ENCODE results near the gene SYCP3.

Gene SYCP3

DNA sequence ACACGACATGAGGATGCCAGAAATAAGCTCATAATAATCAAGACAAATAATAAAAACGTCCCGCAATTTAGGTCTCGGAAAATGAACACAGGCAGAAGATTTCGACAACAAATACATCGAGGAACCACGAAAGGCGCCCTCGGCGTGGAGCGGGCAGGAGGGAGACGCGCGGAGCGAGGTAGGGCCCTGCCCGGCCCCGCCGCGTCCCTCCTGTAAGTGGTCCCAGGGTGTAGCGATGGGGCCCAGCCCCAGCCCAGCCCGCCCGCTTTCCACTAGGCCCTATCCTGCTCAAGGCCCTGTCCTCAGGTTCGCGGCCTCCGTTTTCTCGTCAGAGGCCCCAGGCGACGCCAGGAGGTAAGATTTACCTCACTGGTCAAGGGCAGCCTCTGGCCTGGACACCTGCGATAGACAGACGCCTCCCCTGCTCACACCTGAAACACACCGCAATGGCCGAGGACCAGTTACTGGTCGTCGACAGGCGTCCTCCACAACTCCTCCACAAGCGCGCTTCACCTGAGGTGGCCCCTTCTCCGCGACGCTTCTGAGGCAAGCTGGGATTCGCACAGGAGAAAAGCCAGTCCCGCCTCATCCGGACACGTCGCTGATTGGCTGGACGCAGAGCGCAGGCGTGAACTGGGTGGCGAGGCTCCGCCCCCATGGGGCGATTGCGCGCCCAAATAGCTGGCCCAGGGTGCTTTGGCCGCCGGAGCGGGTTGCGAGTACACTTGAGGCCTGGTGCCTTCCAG, at the start of gene SYCP3:
Gene SYCP3, minus strand, starts transcription at position 543 of the 746 bp plus-strand sequence. CDS start 1,527 bp downstream, outside the sequence.
- DNase-seq (ENCODE audit: low read depth): no peak

DNA sequence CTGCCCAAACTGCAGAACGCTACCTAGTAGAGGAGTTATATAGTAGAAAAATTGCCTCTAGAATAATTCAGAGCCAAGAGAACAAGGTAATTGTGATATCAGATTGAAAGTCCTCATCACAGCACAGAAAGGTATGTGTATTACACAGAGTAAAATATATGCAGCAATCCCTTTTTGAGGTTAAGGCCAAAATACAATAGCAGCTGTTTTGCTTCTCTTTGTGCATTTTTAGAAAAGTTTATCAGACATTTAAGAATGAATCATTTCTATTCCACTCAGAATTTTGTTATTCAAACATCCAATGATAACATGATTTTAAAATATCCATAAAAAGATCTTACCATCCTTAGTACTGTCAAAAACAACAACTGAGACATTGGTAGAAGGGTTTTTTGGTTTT, 46.4 kb upstream of the SYCP3 start:
- no peak for DNase-seq (ENCODE audit: low read depth)

DNA sequence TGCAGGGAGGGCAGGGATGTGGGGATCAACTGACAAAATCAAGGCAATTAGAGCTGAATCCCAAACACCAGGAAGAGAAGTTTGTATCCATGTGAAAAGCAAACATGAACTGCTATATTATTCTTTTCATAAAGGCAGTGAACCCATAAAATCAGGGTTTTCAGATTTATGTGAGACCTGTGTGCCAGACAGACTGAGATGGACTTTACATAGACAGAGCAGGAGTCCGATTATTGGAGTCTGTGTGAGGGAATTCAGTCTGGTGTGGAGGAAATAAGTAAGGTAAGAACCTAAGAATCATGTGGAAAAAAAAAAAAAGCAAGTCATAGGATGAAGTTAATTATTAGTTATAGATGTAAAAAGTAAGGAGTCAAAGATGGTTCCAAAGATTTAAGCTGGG, 45.1 kb upstream of the SYCP3 start:
- no peak for DNase-seq (ENCODE audit: low read depth)

GRCh38 chr12:101783838-101784237, 44.6 kb upstream of the SYCP3 start:
- DNase-seq (ENCODE audit: low read depth): no peak

- DNase-seq (ENCODE audit: low read depth): no peak
Observed at GRCh38 chr12:101783150-101783549, 43.9 kb upstream of the SYCP3 start.

GRCh38 chr12:101782273-101782731, 43.0 kb upstream of the SYCP3 start:
- no peak for DNase-seq (ENCODE audit: low read depth)

GRCh38 chr12:101781834-101782233, 42.6 kb upstream of the SYCP3 start:
- DNase-seq (ENCODE audit: low read depth): no peak

DNA sequence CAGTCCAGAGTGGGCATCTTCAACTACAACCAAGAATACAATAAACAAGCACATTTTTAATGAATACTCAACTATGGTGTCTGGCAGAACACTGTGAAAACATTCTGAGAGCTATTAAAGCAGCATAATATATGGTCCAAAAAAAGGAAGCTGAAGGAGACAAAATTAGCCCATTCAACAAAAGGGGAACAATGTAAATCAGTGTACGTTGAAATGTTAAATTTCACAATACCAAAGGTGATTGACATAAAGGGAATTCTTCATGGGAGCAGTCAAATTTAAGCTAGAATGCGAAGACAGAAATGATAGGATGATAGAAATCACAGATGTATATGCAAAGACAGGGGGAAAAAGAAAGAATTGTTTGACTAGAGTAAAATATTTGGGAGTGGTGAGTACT, 41.3 kb upstream of the SYCP3 start:
- no peak for DNase-seq (ENCODE audit: low read depth)

- no peak for DNase-seq (ENCODE audit: low read depth)
Observed at GRCh38 chr12:101779626-101780025, 40.4 kb upstream of the SYCP3 start.

- no peak for DNase-seq (ENCODE audit: low read depth)
Observed at GRCh38 chr12:101779200-101779599, 39.9 kb upstream of the SYCP3 start.

GRCh38 chr12:101777978-101778377, 38.7 kb upstream of the SYCP3 start:
- no peak for DNase-seq (ENCODE audit: low read depth)

- DNase-seq (ENCODE audit: low read depth): no peak
Observed at GRCh38 chr12:101777485-101777884, 38.2 kb upstream of the SYCP3 start.

GRCh38 chr12:101775816-101776215, 36.6 kb upstream of the SYCP3 start:
- DNase-seq (ENCODE audit: low read depth): no peak

DNA sequence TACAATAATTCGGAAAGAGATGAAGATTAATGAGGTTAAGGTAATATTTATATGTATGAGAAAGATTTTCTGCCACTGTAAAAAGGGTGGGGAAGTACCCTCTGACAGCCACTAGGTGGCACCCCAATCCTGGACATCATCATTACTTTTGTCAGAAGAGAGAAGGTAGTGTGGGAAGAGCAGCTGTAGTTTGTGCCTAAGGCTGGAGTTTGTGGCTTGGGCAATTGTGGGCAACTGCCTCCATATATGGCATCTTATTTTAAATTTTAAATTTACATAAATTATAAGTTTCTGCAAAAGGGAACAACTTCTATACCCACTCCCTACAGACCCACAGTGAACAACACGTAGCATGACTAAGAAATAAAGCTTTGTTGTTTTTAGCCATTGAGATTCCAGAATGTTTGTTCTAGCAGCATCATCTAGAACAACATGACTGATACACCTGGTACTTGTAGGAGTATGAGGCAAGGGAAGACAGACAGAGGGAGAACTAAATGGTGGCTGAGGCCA, 34.4 kb upstream of the SYCP3 start:
- peak; percentile 56 for DNase-seq (ENCODE audit: low read depth)

- no peak for DNase-seq (ENCODE audit: low read depth)
Observed at GRCh38 chr12:101772012-101772775, 32.9 kb upstream of the SYCP3 start.

DNA sequence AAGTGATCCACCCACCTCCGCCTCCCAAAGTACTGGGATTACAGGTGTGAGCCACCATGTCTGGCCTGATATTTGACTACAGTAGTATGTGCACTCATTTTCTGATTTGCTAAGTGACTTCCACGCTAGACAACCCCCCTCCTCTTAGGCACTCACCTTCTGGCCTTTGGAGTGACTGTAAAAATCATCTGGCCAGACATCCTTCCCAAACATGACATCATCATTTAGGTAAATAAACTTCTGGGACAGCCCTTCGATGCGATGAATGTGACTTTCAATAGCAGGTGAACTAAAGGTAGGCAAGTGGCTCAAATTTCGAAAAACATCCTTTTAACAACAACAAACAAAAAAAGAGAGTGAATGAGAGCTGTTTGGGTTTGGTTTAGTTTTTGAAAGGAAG, 30.6 kb upstream of the SYCP3 start:
- DNase-seq (ENCODE audit: low read depth): no peak

DNA sequence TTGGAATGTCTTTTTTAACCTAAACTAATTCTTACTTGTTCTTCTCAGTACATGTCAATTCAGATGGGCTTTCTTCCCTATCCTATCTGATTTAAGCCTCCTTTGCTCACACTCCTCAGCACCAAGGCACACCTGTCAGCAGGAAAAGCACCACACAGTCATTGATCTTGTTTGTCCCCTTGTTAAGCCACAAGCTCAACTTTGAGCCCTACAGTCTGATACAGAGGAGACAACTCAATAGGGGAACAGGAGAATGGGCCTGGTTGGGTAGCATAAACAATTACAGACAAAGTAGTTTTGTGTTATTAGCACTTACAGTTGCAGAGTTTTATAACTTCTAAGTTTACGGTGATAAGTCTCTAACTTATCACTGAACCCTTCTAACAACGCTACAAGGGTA, 29.5 kb upstream of the SYCP3 start:
- no peak for DNase-seq (ENCODE audit: low read depth)

GRCh38 chr12:101767537-101767936, 28.3 kb upstream of the SYCP3 start:
- DNase-seq (ENCODE audit: low read depth): no peak

DNA sequence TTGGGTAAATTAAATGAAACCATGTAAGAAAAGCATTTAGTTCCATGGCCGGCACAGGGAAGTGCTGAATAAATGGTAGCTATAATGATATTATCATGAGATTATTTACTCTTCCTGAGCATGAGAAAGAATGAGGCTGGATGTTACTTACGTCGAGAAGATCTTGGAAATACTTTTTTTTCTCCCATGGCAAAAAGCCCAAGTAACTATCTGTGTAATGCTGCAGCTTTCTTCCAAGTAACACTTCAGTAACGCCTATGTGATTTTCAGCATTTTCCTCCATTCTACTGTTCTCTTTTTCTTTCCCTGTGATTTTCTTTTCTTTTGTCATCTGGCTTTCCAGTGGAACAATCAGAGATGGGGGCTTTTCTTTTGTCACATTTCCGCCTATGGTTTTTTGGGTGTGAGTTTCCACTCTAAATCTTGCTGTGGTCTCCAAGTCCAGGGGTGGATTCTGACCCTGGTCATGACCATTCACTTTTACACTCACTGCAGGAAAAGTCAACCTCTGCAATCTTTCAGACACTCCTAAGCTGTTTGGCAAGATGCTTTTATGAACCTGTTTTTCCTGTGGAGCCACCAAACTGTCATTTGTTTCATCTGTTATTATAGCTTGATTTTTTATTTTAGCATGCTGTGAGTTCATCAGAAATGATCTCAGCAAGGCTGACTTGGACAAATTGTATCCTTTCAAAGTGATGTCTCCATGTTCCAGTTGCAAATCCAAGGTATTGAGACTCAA, 25.0 kb upstream of the SYCP3 start:
- DNase-seq (ENCODE audit: low read depth): no peak

DNA sequence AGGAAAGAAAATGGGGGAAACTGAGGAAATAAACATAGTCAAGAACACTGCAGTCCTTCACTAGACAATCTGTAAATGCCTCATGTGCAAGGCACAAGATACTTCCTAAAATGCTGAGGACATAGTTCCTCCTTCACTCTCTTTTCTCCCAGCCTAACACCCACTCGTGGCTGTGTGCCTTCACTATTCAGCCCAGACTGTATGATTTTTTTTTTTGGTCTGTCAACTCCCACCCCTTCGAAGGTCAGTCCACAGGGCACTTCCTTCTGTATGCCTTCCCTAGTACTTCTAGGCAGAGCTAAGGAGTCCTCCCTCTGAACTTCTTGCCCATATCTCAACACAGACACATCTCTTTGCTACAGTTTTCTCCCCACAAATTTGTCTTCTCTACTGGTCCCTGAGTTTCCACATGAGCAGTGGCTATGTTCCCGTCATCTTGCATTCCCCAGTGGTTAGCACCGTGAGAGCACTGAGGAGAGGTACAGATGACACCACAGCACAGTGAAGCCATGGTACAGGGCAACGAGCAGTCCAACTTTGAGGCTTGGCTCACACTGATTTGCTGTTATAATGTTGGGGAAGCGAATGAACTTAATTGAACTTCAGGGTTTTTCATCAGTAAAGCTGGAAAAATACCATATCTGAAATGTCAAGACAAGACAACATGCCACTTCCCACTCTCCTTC, 24.1 kb upstream of the SYCP3 start:
- DNase-seq (ENCODE audit: low read depth): no peak

DNA sequence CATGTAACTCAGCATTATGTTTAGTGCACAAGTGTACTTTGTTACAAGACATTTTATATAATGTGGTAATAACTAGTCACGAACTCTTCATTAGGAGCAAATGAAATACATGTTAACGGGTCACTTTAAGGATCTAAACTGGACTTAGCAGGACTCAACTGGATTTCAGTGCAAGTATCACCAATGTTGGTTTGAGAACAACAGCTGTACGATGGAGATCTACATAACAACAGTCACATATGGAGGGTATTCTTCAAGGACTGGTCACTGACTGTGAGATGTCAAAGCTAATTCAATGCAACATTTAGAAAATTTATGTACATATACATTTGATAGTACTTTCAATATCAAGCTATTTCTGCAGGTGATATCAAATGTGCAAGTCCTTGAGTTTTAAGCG, 22.5 kb upstream of the SYCP3 start:
- DNase-seq (ENCODE audit: low read depth): no peak

DNA sequence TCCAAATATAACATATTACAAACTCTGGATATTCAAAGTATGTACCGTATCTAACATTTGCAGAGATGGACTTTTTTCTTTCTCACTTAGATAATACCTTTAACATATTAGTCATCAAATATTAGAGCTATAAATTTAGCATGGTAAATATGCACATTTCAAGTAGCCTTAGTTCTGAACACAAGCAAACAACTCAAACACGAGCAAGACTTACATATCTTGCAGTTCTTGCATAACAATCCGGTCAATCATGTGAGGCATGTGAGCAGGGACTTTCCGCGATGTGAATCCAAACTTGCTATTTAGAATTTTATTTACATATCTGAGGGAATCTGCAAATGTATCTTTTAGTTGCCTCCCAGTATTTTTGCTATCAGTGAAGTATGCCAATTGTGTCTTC, 22.1 kb upstream of the SYCP3 start:
- no peak for DNase-seq (ENCODE audit: low read depth)
